Vagina (tissue), 2 donors: Measurements from ENCODE around the gene MYRIP. TPM values are rescaled to one million over a fixed set of nuclear protein-coding genes. Genes with fewer than 3 reads are reported as not detected.

Experiments used
- DNase-seq, 2 donors: peaks; one replicate each; pipeline ENCODE4 v3.0.0-alpha.2; 2017; ENCODE audit errors: extremely low spot score in 2 of 2
- H3K27ac ChIP-seq: fragments of 200-600 bp; sonication (generic); one replicate; pipeline ENCODE4 v1.5.1; 2019
- H3K27me3 ChIP-seq: fragments of 200-600 bp; sonication (generic); one replicate; pipeline ENCODE4 v1.5.1; 2019
- H3K36me3 ChIP-seq, 2 donors: fragments of 200-600 bp; sonication (generic); one replicate each; pipeline ENCODE4 v1.5.1; 2017 to 2019
- H3K4me1 ChIP-seq: fragments of 200-600 bp; sonication (generic); one replicate; pipeline ENCODE4 v1.5.1; 2019
- H3K4me3 ChIP-seq, 2 donors: fragments of 200-600 bp; sonication (generic); 1 replicate in 1 of 2; 2 replicates in 1 of 2; pipeline ENCODE4 v1.5.1; 2016 to 2019
- H3K9me3 ChIP-seq: fragments of 200-600 bp; sonication (generic); one replicate; pipeline ENCODE4 v1.5.1; 2019
- POLR2A ChIP-seq, 2 donors: fragments of 450-650 bp; IDR thresholded peaks; one replicate each; pipeline ENCODE4 v1.6.1; 2017; ENCODE audit warnings: antibody characterized with exemption in 2 of 2, mild to moderate bottlenecking in 2 of 2, moderate library complexity in 2 of 2
- POLR2AphosphoS5 ChIP-seq, 2 donors: sonication (generic); formaldehyde crosslinking; IDR thresholded peaks; one replicate each; pipeline ENCODE4 v1.9.0; 2017; ENCODE audit warnings: antibody characterized with exemption in 2 of 2, mild to moderate bottlenecking in 2 of 2, low read depth in 1 of 2; ENCODE audit not compliant: insufficient read depth in 1 of 2
- intact Hi-C: fragments of 100-400 bp; cut with DNase I; formaldehyde crosslinking; loops from one replicate; pipeline ENCODE4 v1.15.1; 2023
- total RNA-seq: library from RNA; depleted of rRNA; stranded (reverse); fragments of >200 nt; gene quantifications from one replicate; pipeline ENCODE4 v1.2.3, GENCODE V29; 2016
- TF ChIP-seq, protein P1 (sequence below), 3 experiments: fragments of 450-650 bp in 2 of 3; fragments of 200-600 bp in 1 of 3; sonication (generic) in 1 of 3; IDR thresholded peaks; one replicate each; pipeline ENCODE4 v1.5.1; 2017 to 2019; ENCODE audit warnings: antibody characterized with exemption in 3 of 3, mild to moderate bottlenecking in 2 of 3, moderate library complexity in 2 of 3

MYRIP gene
- total RNA-seq, 1 donor from 2014 or later = 7.4 TPM

DNA sequence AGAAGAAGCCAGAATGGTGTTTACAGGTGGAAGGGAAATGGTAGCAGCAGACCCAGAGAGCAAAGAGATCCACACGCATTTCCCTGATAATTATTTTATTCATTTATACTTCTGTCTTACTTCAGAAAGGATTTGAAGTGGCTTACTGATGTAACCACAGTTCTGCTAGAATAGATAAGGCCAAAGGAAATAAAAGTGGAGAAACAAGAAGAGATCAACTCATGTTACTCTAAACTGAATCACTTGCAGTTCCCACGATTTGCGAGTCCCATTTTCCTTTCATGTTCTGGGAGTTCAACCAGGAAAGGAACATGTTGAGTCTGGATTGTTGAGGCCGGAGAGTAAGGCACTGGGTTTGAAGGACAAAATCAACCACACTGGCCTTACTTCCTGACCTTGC, 151.8 kb downstream of the MYRIP start:
- intact Hi-C loops = no loop called here
- TF ChIP-seq POLR2A (IDR thresholded peaks at IDR 0.05) (no peak), POLR2AphosphoS5 (IDR thresholded peaks at IDR 0.05; ENCODE audit: insufficient read depth in 1 of 2, low read depth in 1 of 2) (no peak)
- TF ChIP-seq, protein P1, sequence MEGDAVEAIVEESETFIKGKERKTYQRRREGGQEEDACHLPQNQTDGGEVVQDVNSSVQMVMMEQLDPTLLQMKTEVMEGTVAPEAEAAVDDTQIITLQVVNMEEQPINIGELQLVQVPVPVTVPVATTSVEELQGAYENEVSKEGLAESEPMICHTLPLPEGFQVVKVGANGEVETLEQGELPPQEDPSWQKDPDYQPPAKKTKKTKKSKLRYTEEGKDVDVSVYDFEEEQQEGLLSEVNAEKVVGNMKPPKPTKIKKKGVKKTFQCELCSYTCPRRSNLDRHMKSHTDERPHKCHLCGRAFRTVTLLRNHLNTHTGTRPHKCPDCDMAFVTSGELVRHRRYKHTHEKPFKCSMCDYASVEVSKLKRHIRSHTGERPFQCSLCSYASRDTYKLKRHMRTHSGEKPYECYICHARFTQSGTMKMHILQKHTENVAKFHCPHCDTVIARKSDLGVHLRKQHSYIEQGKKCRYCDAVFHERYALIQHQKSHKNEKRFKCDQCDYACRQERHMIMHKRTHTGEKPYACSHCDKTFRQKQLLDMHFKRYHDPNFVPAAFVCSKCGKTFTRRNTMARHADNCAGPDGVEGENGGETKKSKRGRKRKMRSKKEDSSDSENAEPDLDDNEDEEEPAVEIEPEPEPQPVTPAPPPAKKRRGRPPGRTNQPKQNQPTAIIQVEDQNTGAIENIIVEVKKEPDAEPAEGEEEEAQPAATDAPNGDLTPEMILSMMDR (IDR thresholded peaks at IDR 0.05) = no peak
- H3K27me3 ChIP-seq = no peaks in the 10 kb centered on the region
- no peak for DNase-seq
- no peaks in the 10 kb centered on the region for H3K9me3 ChIP-seq
- no peaks in the 10 kb centered on the region for H3K36me3 ChIP-seq
- peak overlapping the region; percentile 4 for H3K27ac ChIP-seq
- peaks cover 26% of the 10 kb centered on the region for H3K4me1 ChIP-seq
- no peak overlapping the region for H3K4me3 ChIP-seq

DNA sequence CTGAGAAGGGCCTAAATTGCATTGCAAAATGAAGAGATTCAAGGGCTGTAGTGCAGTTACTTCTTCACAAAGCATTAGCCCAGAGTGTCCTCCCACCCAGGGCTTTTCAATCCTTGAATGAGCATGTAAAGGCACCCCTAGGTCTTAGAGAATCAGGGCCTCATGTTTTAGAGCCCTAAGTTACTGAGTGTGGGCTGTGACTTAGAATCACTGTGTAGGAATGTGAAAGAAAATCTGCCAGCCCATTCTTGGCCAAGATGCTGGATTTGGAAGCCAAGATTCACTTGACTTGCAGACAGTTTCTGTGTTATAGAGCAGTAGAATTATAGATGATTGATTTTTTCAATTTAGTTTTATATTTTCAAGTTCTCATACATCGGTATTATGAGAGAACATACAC, 153.2 kb downstream of the MYRIP start:
- H3K27me3 ChIP-seq = no peaks in the 10 kb centered on the region
- H3K4me1 ChIP-seq = peaks cover 26% of the 10 kb centered on the region
- intact Hi-C loops = no loop called here
- H3K36me3 ChIP-seq = no peaks in the 10 kb centered on the region
- TF ChIP-seq, protein P1 (IDR thresholded peaks at IDR 0.05) = no peak
- TF ChIP-seq POLR2AphosphoS5 (IDR thresholded peaks at IDR 0.05; ENCODE audit: insufficient read depth in 1 of 2, low read depth in 1 of 2) = no peak
- no peak for TF ChIP-seq POLR2A (IDR thresholded peaks at IDR 0.05)
- DNase-seq = no peak
- H3K4me3 ChIP-seq = no peak overlapping the region
- H3K9me3 ChIP-seq = no peaks in the 10 kb centered on the region
- H3K27ac ChIP-seq = peak overlapping the region; percentile 4

- intact Hi-C loops = no loop called here
- H3K9me3 ChIP-seq = no peaks in the 10 kb centered on the region
- no peak for TF ChIP-seq POLR2A (IDR thresholded peaks at IDR 0.05)
- H3K4me3 ChIP-seq = no peak overlapping the region
- H3K4me1 ChIP-seq = peaks cover 18% of the 10 kb centered on the region
- H3K27ac ChIP-seq = no peak overlapping the region
- H3K36me3 ChIP-seq = no peaks in the 10 kb centered on the region
- no peaks in the 10 kb centered on the region for H3K27me3 ChIP-seq
- no peak for DNase-seq
Measured at GRCh38 chr3:39965461-39965860, 156.1 kb downstream of the MYRIP start.

DNA sequence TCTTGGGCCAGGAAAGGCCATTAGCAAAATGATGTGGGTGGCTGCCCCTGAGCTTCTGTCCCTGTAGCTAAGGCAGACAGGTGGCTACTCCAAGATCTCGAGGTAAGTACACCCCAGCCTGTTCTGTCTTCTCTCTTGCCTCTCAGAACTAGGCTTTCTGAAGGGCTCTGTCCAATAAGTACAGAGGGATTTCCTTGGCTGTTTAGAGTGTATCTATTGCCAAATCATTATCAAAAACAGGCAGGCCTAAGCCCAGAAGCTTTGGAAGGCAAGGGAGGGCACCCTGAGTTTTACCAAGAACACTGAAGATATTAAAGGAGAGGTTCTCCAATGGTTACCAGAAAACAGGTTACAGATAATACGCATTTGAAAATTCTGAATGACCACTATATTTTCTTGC, 156.6 kb downstream of the MYRIP start:
- DNase-seq = no peak
- no peaks in the 10 kb centered on the region for H3K27me3 ChIP-seq
- H3K27ac ChIP-seq = no peak overlapping the region
- H3K9me3 ChIP-seq = no peaks in the 10 kb centered on the region
- H3K4me3 ChIP-seq = no peak overlapping the region
- no peaks in the 10 kb centered on the region for H3K36me3 ChIP-seq
- TF ChIP-seq POLR2AphosphoS5 (IDR thresholded peaks at IDR 0.05; ENCODE audit: insufficient read depth in 1 of 2, low read depth in 1 of 2) (no peak), POLR2A (IDR thresholded peaks at IDR 0.05) (no peak)
- TF ChIP-seq, protein P1 (IDR thresholded peaks at IDR 0.05) = no peak
- intact Hi-C loops = no loop called here
- H3K4me1 ChIP-seq = peaks cover 13% of the 10 kb centered on the region

DNA sequence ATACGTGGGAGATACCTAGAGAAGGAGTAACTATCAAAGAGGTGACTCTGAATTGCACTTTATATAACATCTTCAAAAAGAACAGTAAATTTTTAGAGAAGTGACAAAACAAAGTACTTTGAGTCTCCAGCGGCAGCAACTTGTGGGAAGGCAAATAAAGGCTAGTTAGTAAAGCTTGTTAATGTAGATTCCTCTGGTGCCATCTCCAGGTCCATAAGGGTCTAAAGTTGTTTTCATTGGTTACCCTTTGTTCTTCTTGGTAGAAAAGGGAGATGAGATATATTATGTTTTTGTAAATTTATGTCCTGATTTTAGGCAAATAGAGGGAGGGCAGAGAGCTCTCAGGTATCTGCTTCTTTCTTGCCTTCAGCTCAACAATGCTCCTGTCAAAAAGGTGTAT, 161.6 kb downstream of the MYRIP start:
- no peak for TF ChIP-seq POLR2AphosphoS5 (IDR thresholded peaks at IDR 0.05; ENCODE audit: insufficient read depth in 1 of 2, low read depth in 1 of 2)
- no peak for TF ChIP-seq POLR2A (IDR thresholded peaks at IDR 0.05)
- TF ChIP-seq, protein P1 (IDR thresholded peaks at IDR 0.05) = no peak
- no peaks in the 10 kb centered on the region for H3K4me1 ChIP-seq
- H3K9me3 ChIP-seq = no peaks in the 10 kb centered on the region
- no peak for DNase-seq
- H3K36me3 ChIP-seq = no peaks in the 10 kb centered on the region
- H3K27ac ChIP-seq = no peak overlapping the region
- H3K4me3 ChIP-seq = no peak overlapping the region
- H3K27me3 ChIP-seq = no peaks in the 10 kb centered on the region
- intact Hi-C loops = no loop called here
